Nephron (organoid): ENCODE results near the gene SIMC1.
A peak's percentile ranks its signal among the peaks of the same experiment; 100 is the strongest.
"Not testable (repeated sequence)": the region's sequence is repeated elsewhere in the genome, so short reads cannot be mapped to it uniquely, and the experiment has no call there.

Source experiments
- H3K27ac Mint-ChIP-seq, 3 experiments: 2 replicates each; pipeline ENCODE4 v1.8.0; 2020; ENCODE audit warnings: mixed read lengths in 3 of 3, mild to moderate bottlenecking in 2 of 3, moderate library complexity in 1 of 3
- H3K27me3 Mint-ChIP-seq: 2 replicates; pipeline ENCODE4 v1.8.0; 2021; ENCODE audit warnings: low read depth, mild to moderate bottlenecking, moderate library complexity, mixed read lengths
- H3K36me3 Mint-ChIP-seq: 2 replicates; pipeline ENCODE4 v1.8.0; 2020; ENCODE audit warnings: low read depth, mixed read lengths
- H3K4me1 Mint-ChIP-seq: 2 replicates; pipeline ENCODE4 v1.8.0; 2020; ENCODE audit warnings: mixed read lengths
- H3K4me3 Mint-ChIP-seq, 3 experiments: 2 replicates each; pipeline ENCODE4 v1.8.0; 2020; ENCODE audit warnings: mild to moderate bottlenecking in 3 of 3, mixed read lengths in 3 of 3, moderate library complexity in 2 of 3
- H3K9me3 Mint-ChIP-seq: 2 replicates; pipeline ENCODE4 v1.8.0; 2020; ENCODE audit warnings: mixed read lengths
- TF ChIP-seq, protein P1 (sequence below), 3 experiments: fragments of 200-600 bp; sonication (generic); IDR thresholded peaks; one replicate each; pipeline ENCODE4 v1.5.0; 2021; ENCODE audit warnings: antibody characterized with exemption in 3 of 3; ENCODE audit not compliant: unreplicated experiment in 3 of 3

SIMC1 gene

DNA sequence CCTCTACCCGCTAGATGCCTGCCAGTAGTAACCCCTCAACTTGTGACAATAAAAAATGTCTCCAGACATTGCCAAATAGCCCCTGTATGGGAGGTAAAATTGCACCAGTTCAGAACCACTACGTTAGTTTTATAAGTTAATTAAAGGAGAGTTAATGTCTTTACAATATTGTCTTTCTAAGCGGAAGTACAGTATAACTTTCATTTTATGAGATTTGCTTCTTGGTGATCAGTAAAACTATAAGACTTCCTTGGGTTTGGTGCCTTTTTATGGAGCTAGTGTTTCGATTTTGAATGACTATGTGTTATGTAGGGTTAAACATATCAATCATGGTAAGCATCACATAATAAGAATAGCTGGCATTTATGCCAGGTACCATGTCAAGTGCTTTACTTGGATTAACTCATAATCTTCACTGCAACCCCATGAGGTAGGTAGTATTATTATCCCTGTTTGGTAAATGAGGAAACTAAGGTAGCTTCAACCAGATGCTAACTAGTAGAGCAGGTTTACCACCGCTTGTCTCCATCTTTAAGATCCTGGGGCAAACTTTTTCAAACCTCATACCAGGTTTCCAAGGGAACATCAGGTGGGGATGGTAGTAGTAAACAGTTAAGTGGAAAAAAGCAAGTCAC lies 19.8 kb downstream of the SIMC1 start:
- not testable (repeated sequence) for H3K4me3 Mint-ChIP-seq, H3K9me3 Mint-ChIP-seq

DNA sequence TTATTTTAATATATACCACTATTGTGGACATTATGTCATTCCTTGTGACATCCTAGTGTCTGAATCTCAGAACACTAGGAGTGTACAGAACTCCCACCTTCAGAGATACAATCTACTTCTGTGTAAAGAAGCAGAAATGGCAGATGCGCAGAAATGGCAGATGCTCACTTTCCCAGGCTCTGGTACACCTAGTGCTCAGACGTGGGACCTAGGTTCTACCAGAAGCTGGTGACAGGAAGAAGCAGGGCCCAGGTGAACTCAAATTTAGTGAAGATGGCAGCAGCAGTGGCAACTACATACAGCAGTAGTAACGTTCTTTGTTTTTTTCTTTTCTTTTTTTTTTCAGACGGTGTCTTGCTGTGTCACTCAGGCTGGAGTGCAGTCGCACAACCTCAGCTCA lies 22.5 kb downstream of the SIMC1 start:
- H3K9me3 Mint-ChIP-seq, H3K4me3 Mint-ChIP-seq, H3K27me3 Mint-ChIP-seq, H3K27ac Mint-ChIP-seq, H3K4me1 Mint-ChIP-seq: not testable (repeated sequence)
- peaks cover 38% of the 10 kb centered on the region for H3K36me3 Mint-ChIP-seq

More for the DNA sequence above, 19.8 kb downstream of the SIMC1 start:
- not testable (repeated sequence) for H3K27me3 Mint-ChIP-seq, H3K27ac Mint-ChIP-seq, H3K4me1 Mint-ChIP-seq
- H3K36me3 Mint-ChIP-seq: peaks cover 19% of the 10 kb centered on the region

DNA sequence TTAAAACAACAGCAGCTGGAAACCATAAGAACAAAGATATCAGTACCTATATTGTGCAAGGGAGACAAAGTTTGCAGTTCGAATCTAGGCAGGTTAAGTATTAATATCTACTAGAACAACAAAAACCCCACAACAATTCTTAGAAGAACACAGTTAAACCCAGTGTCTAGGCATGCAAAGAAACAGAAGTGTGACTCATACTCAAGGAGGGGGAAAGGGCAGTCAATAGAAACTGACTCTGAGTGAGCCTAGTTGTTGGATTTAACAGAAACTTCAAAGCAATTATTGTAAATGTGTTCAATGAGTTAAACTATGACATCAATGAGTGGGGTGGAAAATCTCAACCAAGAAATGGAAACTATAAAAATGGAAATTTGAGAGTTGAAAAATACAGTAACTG lies 28.2 kb downstream of the SIMC1 start:
- H3K36me3 Mint-ChIP-seq: peaks cover 47% of the 10 kb centered on the region
- not testable (repeated sequence) for H3K4me1 Mint-ChIP-seq, H3K27ac Mint-ChIP-seq, H3K9me3 Mint-ChIP-seq, H3K27me3 Mint-ChIP-seq, H3K4me3 Mint-ChIP-seq

- H3K4me1 Mint-ChIP-seq, H3K4me3 Mint-ChIP-seq, H3K27ac Mint-ChIP-seq, H3K27me3 Mint-ChIP-seq: not testable (repeated sequence)
- Mint-ChIP-seq H3K9me3 (peaks cover 13% of the 10 kb centered on the region), H3K36me3 (peaks cover 34% of the 10 kb centered on the region)
These were observed 50.8 kb downstream of the SIMC1 start for GRCh38 chr5:176289018-176289417.

DNA sequence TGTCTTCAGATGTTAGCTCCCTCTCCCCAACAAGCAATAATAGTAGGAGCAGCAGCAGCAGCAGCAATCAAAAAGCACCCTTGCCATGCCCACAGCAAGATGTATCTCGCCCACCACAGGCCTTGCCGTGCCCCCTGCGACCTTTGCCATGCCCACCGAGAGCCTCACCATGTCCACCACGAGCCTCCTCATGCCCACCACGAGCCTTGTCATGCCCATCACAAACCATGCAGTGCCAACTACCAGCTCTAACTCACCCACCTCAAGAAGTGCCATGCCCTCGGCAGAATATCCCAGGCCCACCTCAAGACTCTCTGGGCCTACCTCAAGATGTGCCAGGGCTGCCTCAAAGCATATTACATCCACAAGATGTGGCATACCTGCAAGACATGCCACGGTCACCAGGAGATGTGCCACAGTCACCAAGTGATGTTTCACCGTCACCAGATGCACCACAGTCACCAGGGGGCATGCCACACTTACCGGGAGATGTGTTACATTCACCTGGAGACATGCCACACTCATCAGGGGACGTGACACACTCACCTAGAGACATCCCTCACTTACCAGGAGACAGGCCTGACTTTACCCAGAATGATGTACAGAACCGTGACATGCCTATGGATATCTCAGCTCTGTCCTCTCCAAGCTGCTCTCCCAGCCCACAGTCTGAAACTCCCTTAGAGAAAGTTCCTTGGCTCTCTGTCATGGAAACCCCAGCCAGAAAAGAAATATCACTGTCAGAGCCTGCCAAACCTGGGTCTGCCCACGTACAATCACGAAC lies 52.0 kb downstream of the SIMC1 start:
- H3K27me3 Mint-ChIP-seq, H3K4me1 Mint-ChIP-seq, H3K27ac Mint-ChIP-seq, H3K9me3 Mint-ChIP-seq, H3K4me3 Mint-ChIP-seq: not testable (repeated sequence)
- H3K36me3 Mint-ChIP-seq: peaks cover 31% of the 10 kb centered on the region

- H3K9me3 Mint-ChIP-seq: peaks cover 24% of the 10 kb centered on the region
These were observed 67.1 kb downstream of the SIMC1 start for GRCh38 chr5:176305356-176305755.

GRCh38 chr5:176317534-176318374 lies 79.5 kb downstream of the SIMC1 start:
- H3K4me3 Mint-ChIP-seq: no peak overlapping the region
- no peaks in the 10 kb centered on the region for H3K27me3 Mint-ChIP-seq
- peaks cover 45% of the 10 kb centered on the region for H3K36me3 Mint-ChIP-seq
- TF ChIP-seq, protein P1, sequence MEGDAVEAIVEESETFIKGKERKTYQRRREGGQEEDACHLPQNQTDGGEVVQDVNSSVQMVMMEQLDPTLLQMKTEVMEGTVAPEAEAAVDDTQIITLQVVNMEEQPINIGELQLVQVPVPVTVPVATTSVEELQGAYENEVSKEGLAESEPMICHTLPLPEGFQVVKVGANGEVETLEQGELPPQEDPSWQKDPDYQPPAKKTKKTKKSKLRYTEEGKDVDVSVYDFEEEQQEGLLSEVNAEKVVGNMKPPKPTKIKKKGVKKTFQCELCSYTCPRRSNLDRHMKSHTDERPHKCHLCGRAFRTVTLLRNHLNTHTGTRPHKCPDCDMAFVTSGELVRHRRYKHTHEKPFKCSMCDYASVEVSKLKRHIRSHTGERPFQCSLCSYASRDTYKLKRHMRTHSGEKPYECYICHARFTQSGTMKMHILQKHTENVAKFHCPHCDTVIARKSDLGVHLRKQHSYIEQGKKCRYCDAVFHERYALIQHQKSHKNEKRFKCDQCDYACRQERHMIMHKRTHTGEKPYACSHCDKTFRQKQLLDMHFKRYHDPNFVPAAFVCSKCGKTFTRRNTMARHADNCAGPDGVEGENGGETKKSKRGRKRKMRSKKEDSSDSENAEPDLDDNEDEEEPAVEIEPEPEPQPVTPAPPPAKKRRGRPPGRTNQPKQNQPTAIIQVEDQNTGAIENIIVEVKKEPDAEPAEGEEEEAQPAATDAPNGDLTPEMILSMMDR (IDR thresholded peaks at IDR 0.05; ENCODE audit: unreplicated experiment in 3 of 3): no peak
- no peaks in the 10 kb centered on the region for H3K9me3 Mint-ChIP-seq
- no peak overlapping the region for H3K27ac Mint-ChIP-seq
- no peaks in the 10 kb centered on the region for H3K4me1 Mint-ChIP-seq

More at GRCh38 chr5:176305356-176305755, 67.1 kb downstream of the SIMC1 start:
- not testable (repeated sequence) for H3K27ac Mint-ChIP-seq, H3K4me3 Mint-ChIP-seq, H3K27me3 Mint-ChIP-seq, H3K4me1 Mint-ChIP-seq
- H3K36me3 Mint-ChIP-seq: peaks cover 65% of the 10 kb centered on the region

DNA sequence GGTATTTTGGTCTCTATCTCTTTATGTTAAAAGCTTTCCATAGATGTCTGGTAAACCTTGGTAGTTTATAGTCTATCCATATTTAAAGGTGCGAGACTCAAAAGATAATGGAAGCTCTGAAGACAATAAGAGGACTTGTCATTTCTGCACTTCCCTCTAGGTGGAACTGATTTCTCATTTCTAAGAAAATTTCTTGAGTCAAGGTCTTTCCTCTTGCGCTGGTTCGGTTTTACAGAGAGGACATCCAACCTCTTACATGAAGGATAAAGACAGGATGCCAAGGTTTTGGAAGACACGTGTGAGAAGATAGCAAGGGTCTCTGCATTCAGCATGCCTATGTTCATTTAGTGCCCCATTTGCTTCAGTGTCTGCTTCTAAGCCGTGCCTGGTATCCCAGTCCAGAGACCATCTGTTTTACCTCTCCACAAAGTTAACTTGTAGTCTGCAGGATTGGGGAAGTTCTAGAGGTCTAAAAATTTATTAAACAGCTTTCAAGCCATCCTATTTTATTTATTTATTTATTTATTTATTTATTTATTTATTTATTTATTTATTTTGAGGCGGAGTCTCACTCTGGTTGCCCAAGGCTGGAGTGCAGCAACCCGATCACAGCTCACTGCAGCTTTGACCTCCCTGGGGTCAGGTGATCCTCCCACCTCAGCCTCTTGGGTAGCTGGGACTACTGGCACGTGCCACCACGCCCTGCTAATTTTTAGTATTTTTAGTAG lies 81.8 kb downstream of the SIMC1 start:
- H3K36me3 Mint-ChIP-seq: peaks cover 49% of the 10 kb centered on the region
- H3K4me3 Mint-ChIP-seq: no peak overlapping the region
- H3K27me3 Mint-ChIP-seq: no peaks in the 10 kb centered on the region
- TF ChIP-seq, protein P1 (IDR thresholded peaks at IDR 0.05; ENCODE audit: unreplicated experiment in 3 of 3): peak; percentile 13 to 25 (median 14)
- H3K4me1 Mint-ChIP-seq: no peaks in the 10 kb centered on the region
- H3K9me3 Mint-ChIP-seq: no peaks in the 10 kb centered on the region
- no peak overlapping the region for H3K27ac Mint-ChIP-seq
